Mucosa of stomach (tissue), 1 donor: Measurements from ENCODE around the gene FICD.

ENCODE experiments used
- H3K27me3 ChIP-seq: one replicate; pipeline ENCODE4 v1.7.0; 2013; ENCODE audit warnings: mild to moderate bottlenecking, low read length; ENCODE audit not compliant: control insufficient read depth, insufficient read depth
- H3K36me3 ChIP-seq: one replicate; pipeline ENCODE4 v1.7.0; 2013; ENCODE audit warnings: low read length; ENCODE audit not compliant: control insufficient read depth, insufficient read depth
- H3K4me1 ChIP-seq: one replicate; pipeline ENCODE4 v1.7.0; 2013; ENCODE audit warnings: mild to moderate bottlenecking, low read length; ENCODE audit not compliant: control insufficient read depth, insufficient read depth
- H3K4me3 ChIP-seq: one replicate; pipeline ENCODE4 v1.7.0; 2013; ENCODE audit warnings: low read length
- H3K9ac ChIP-seq: one replicate; pipeline ENCODE4 v1.7.0; 2013; ENCODE audit warnings: mild to moderate bottlenecking, low read length, moderate library complexity
- H3K9me3 ChIP-seq: one replicate; pipeline ENCODE4 v1.7.0; 2013; ENCODE audit warnings: mild to moderate bottlenecking, low read length, moderate library complexity; ENCODE audit not compliant: control insufficient read depth
- donor health status: Pancreatic carcinoma.

The FICD gene

GRCh38 chr12:108514973-108515814 lies at the start of gene FICD:
TSS of gene FICD (plus strand) at chr12:108515277. CDS start at chr12:108516973, 1,696 bp downstream.
- no peaks in the 10 kb centered on the region for H3K9me3 ChIP-seq
- H3K36me3 ChIP-seq = peaks cover 10% of the 10 kb centered on the region
- no peaks in the 10 kb centered on the region for H3K27me3 ChIP-seq
- H3K4me3 ChIP-seq = peak within 1 kb of the TSS; percentile 74
- peaks cover 13% of the 10 kb centered on the region for H3K4me1 ChIP-seq
- H3K9ac ChIP-seq = peak within 1 kb of the TSS; percentile 82

- no peaks in the 10 kb centered on the region for H3K4me1 ChIP-seq
- H3K9me3 ChIP-seq = no peaks in the 10 kb centered on the region
- H3K36me3 ChIP-seq = no peaks in the 10 kb centered on the region
- peaks cover 8% of the 10 kb centered on the region for H3K27me3 ChIP-seq
- no peak overlapping the region for H3K4me3 ChIP-seq
- H3K9ac ChIP-seq = no peak overlapping the region
These were observed 49.7 kb upstream of the FICD start for GRCh38 chr12:108465417-108465816.

GRCh38 chr12:108468196-108468968 lies 46.7 kb upstream of the FICD start:
- H3K4me3 ChIP-seq = no peak overlapping the region
- H3K4me1 ChIP-seq = no peaks in the 10 kb centered on the region
- no peaks in the 10 kb centered on the region for H3K36me3 ChIP-seq
- H3K9me3 ChIP-seq = no peaks in the 10 kb centered on the region
- H3K9ac ChIP-seq = no peak overlapping the region
- peaks cover 5% of the 10 kb centered on the region for H3K27me3 ChIP-seq

DNA sequence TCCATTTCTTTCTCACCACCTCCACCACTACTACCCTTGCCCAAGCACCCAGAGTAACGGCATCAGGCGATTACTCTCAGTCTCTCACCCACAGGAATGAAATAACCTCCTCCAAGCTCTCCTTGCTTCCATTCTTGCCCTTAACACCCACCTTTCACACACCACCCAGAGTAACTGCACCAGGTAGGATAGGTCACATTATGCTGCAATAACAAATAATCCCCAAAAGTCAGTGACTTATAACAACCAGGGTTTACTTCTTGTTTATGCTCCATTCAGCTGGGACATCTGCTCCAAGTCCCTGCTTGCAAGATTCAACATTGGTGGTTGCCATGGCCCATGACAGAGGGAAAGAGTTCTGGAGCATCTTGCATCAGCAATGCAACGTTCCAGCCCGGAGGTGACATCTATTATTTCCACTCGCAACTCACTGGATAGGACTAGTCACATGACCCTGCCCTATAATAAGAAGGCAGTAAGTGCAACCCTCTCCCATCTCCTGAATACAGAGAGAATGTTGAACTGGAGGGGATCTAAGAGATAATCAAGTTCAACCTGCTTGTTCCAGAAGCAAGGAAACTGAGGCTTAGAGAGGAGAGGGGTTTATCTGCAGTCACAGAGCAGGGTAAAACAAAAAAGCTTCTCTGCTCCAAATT lies 41.5 kb upstream of the FICD start:
- Histone ChIP-seq H3K9me3 (no peaks in the 10 kb centered on the region), H3K9ac (no peak overlapping the region), H3K36me3 (no peaks in the 10 kb centered on the region), H3K4me3 (no peak overlapping the region), H3K27me3 (no peaks in the 10 kb centered on the region), H3K4me1 (no peaks in the 10 kb centered on the region)

GRCh38 chr12:108475396-108475795 lies 39.7 kb upstream of the FICD start:
- no peaks in the 10 kb centered on the region for H3K27me3 ChIP-seq
- no peak overlapping the region for H3K4me3 ChIP-seq
- no peaks in the 10 kb centered on the region for H3K4me1 ChIP-seq
- H3K9ac ChIP-seq = no peak overlapping the region
- no peaks in the 10 kb centered on the region for H3K9me3 ChIP-seq
- H3K36me3 ChIP-seq = no peaks in the 10 kb centered on the region

- H3K4me3 ChIP-seq = no peak overlapping the region
- H3K27me3 ChIP-seq = no peaks in the 10 kb centered on the region
- H3K9ac ChIP-seq = no peak overlapping the region
- H3K36me3 ChIP-seq = no peaks in the 10 kb centered on the region
- H3K4me1 ChIP-seq = no peaks in the 10 kb centered on the region
- H3K9me3 ChIP-seq = no peaks in the 10 kb centered on the region
These were observed 37.8 kb upstream of the FICD start for GRCh38 chr12:108477055-108477880.

- H3K27me3 ChIP-seq = no peaks in the 10 kb centered on the region
- H3K9ac ChIP-seq = no peak overlapping the region
- no peaks in the 10 kb centered on the region for H3K9me3 ChIP-seq
- no peak overlapping the region for H3K4me3 ChIP-seq
- H3K36me3 ChIP-seq = no peaks in the 10 kb centered on the region
- no peaks in the 10 kb centered on the region for H3K4me1 ChIP-seq
These were observed 37.2 kb upstream of the FICD start for GRCh38 chr12:108477881-108478259.

DNA sequence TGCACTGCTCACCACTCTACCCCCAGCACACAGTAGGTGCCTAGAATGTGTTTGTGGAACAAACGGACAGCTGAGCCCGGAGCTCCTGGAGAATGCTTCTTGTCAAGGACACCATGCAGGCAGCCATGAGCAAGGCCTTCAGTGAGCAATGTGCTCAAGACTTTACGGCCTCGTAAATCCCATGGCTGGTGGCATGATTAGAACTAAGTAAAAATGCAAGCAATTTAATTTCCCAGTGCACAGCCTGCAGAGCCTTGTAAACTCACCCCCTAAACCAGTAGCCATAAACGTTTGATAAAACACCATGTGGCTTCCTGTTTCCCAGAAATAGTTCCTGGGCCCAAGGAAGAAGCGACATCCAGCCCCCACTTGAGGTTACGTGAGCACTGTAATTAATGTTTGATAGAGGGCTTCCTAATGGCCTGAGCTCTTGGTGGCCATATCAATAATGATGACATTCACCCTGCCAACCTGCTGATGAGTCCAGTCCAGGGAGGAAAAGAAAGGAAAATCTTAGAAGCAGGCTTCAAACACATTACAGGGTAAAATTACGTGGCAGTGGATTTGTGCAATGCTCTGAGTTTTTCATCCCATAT lies 36.4 kb upstream of the FICD start:
- Histone ChIP-seq H3K4me3 (no peak overlapping the region), H3K36me3 (no peaks in the 10 kb centered on the region), H3K9ac (no peak overlapping the region)

DNA sequence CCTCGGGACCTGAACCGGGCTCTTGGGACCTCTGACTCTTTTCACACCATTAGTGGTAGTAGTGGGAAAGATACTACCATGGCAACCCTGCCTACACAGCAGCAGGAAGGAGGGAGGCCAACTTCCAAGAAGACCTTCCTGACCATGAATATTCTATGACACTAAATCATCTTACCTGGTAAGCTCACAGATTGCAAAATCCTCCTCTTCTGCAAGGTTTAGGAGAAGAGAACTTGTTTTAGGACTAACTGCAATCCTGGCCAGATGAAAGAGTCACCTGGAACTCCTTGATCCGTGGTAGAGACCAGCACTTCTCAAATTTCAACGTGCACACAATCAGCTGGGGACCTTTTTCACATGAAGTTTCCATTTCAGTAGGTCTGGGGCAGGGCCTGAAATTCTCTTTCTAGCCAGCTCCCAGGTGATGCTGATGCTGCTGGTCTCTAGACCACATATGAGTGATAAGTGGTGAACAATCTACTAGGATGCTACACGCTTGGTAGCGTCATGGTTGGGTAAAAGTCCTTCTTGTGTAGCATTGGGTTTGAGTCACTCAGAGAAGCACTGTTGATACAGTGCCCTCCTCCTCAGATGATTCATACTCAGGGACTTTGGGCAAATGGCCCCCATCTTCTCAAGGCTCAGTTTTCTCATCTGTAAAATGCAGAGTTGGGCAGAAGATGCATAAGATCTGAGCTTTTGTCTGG lies 35.6 kb upstream of the FICD start:
- no peaks in the 10 kb centered on the region for H3K9me3 ChIP-seq
- H3K9ac ChIP-seq = no peak overlapping the region
- H3K27me3 ChIP-seq = no peaks in the 10 kb centered on the region
- no peaks in the 10 kb centered on the region for H3K4me1 ChIP-seq
- H3K36me3 ChIP-seq = no peaks in the 10 kb centered on the region
- no peak overlapping the region for H3K4me3 ChIP-seq

More for the DNA sequence above, 36.4 kb upstream of the FICD start:
- H3K9me3 ChIP-seq = no peaks in the 10 kb centered on the region
- H3K27me3 ChIP-seq = no peaks in the 10 kb centered on the region
- H3K4me1 ChIP-seq = no peaks in the 10 kb centered on the region

- H3K9ac ChIP-seq = no peak overlapping the region
- H3K4me3 ChIP-seq = no peak overlapping the region
- no peaks in the 10 kb centered on the region for H3K36me3 ChIP-seq
- no peaks in the 10 kb centered on the region for H3K4me1 ChIP-seq
- no peaks in the 10 kb centered on the region for H3K9me3 ChIP-seq
- no peaks in the 10 kb centered on the region for H3K27me3 ChIP-seq
These were observed 32.3 kb upstream of the FICD start for GRCh38 chr12:108482717-108483212.
